GM21619 (cell line): ENCODE results near the gene OR10A5.
"Not testable (repeated sequence)": the region's sequence is repeated elsewhere in the genome, so short reads cannot be mapped to it uniquely, and the experiment has no call there.

Experiments used
- ATAC-seq: cut with Tn5 transposase; IDR thresholded peaks from one replicate; pipeline ENCODE4 v1.9.1; 2021; ENCODE audit not compliant: unreplicated experiment

Gene OR10A5

DNA sequence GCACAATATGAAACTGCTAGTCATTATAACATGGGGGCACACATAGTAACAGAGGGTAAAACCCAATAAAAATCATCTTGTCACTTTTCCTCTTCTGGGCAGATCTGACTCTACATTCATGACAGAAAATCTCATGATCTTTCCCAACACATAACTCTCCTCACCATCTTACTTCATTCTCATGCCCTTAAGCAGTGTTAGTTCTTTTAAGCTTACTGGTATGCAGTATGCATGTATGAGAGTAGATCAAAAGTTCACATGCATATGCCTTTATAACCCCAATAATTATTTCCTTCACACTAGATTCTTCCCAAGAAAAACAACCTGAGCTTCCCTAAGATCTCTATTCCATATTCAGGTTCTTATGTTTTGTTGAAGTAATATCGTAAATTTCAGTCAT is 25.8 kb downstream of the OR10A5 start:
- no peak for ATAC-seq

DNA sequence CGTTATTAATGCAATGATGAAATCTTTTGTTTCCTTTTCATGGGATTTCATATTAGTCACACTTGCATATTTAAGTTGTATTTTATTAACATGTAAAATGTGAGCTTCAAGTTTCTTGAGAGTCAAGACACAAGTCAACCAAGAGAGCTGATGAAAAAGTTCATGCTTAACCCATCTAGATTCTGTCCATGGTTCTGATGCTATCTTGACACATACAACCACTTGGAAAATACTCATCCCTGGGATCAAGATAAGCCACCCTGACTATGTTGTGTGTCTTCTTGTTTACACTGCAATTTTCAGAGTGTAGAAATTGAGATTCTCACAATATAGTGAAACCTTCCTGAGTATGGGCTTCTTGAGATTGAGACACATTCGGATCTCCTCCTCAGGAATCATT is 30.3 kb downstream of the OR10A5 start:
- no peak for ATAC-seq

DNA sequence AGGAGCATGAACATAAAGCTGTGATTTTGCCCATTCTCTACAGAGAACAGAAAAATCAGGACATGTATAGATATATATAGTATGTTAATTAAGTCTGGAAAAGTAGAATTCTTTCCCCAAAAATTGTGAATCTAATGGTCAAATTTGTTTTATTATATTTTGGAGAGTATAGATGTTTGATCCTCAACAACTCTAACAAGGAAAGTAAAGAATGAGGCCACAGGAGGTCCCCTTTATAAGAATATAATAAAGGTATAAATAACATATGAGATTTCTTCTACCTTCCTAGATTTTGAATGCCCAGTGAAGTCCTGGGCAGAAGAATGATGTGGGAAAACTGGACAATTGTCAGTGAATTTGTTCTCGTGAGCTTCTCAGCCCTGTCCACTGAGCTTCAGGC is 30.8 kb downstream of the OR10A5 start, which contains the start of gene OR10A4:
Gene OR10A4 (plus strand): TSS at position 301 of the 400 bp plus-strand sequence. CDS start 23 bp downstream, at position 324.
- no peak for ATAC-seq

GRCh38 chr11:6876914-6877313 is 31.4 kb downstream of the OR10A5 start:
- ATAC-seq = no peak

- ATAC-seq = no peak
Observed at GRCh38 chr11:6882751-6883150, 37.3 kb downstream of the OR10A5 start.

DNA sequence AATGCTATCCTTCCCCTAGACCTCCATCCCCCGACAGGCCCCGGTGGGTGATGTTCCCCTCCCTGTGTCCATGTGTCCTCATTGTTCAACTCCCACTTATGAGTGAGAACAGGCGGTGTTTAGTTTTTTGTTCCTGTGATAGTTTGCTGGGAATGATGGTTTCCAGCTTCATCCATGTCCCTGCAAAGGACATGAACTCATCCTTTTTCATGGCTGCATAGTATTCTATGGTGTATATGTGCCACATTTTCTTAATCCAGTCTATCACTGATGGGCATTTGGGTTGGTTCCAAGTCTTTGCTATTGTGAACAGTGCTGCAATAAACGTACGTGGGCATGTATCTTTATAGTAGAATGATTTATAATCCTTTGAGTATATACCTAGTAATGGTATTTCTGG is 42.2 kb downstream of the OR10A5 start:
- ATAC-seq = not testable (repeated sequence)

DNA sequence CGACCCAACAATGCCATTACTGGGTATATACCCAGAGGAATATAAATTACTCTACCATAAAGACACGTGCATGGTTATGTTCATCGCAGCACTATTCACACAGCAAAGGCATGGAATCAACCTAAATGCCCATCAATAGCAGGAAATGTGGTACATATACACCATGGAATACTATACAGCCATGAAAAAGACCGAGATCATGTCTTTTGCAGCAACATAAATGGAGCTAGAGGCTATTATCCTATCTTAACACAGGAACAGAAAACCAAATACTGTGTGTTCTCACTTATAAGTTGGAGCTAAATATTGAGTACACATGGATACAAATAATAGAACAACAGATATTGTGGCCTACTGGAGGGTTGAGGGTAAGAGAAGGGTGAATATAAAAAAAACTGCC is 43.3 kb downstream of the OR10A5 start:
- no peak for ATAC-seq

DNA sequence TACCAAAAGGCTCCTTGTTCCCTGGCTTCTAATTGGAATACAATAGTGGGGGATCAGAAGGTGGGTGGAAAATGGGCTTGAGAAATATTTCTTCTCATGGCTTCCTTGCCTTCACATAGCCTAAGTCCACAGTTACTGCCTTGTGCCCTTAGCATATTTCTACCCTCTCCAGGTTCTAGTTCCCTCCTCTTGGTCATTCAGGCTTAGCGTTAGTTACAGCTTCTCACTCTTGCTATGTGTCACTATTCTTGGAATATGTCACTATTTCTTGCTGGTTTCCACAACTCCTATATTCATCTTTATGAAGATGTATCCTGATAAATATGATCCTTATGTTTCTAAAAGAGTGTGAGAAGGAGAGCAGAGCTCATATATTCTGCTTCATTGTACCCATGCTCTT is 44.4 kb downstream of the OR10A5 start:
- ATAC-seq = no peak

DNA sequence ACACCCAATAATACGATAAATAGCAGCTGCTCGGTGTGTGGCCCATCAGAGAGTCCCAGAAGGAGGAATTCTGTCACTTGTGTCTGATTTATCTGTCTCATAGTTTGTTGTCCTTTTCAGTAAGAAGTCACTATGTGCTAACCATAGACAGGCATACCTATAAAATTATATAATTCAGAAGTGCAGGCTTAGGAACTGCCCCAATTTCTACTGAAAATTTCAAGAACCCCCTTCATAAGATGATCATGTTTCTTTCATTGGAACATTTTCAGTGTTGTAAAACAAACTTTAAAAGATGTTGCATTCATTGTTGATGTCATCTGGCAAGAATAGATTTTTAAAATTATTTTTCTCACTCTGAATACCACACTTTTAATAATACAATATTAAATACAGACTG is 46.9 kb downstream of the OR10A5 start, which contains the start of gene OR2D2:
Gene OR2D2 (minus strand): TSS at position 101 of the 400 bp plus-strand sequence. CDS start 0 bp downstream, at position 101.
- ATAC-seq = no peak

GRCh38 chr11:6894097-6894496 is 48.6 kb downstream of the OR10A5 start:
- ATAC-seq = no peak

GRCh38 chr11:6895010-6895409 is 49.5 kb downstream of the OR10A5 start:
- ATAC-seq = peak; percentile 80
